NCI-H524 treated with DMSO at 0.1 percent for 48 hours (cell line): ENCODE data around the gene SUGT1.
A peak's percentile ranks its signal among the peaks of the same experiment; 100 is the strongest.
"Not testable (repeated sequence)": the region's sequence is repeated elsewhere in the genome, so short reads cannot be mapped to it uniquely, and the experiment has no call there.

ENCODE experiments used
- DNase-seq: peaks from one replicate; lab custom pipeline; 2025; lab: John Stamatoyannopoulos, UW

Gene SUGT1

DNA sequence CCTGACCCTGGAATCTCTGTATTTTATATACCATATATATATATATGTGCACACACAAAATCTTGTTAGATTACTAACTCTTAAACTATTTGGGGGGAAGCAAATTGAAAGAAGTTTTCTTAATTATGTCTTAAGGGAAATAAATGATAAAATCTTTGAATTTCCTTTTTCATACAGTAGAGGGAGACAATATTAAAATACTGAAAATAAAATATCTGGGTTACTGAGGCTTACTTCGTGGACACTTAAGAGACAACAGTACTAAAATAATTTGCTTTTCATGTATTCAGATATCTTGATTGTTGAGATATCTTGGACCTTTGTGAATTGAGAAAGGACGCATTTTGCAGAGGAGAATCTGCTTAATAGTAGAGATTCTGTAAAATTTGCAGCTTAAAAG lies 17.0 kb downstream of the SUGT1 start:
- DNase-seq, result no peak

DNA sequence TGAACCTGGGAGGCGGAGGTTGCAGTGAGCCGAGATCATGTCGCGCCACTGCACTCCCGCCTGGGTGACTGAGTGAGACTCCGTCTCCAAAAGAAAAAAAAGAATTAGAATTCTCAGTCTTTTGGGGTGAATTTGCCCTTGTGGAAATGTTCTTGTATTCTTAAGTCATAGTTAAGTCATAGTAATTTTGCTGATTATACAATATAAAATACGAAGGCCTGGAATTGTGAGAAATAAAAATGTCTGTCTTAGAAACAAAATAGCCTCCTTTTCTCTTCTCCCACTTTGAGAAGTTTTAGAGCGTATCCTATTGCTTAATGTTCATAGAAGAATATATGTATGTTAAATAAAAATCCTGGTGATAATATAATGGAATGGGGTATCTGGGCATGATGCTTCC lies 18.1 kb downstream of the SUGT1 start:
- DNase-seq, result no peak

DNA sequence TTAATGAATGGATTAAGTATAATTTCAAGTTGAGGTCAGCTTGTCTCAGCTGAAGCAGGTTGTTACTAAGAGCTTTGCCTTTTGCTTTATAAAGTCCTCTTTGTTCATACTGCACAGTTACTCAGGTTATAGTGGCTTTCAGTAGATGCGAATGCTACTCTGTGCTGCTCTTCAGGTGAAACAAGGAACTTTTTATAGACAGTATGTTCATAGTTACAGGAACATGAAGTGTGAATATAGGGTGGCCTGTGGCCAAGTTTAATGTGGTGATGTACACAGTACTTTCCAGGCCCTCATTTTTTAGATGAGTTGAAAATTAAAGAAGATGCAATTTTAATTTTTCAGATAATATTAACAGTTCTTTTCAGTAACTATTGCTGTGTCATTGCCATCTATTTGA lies 20.8 kb downstream of the SUGT1 start:
- no peak for DNase-seq

DNA sequence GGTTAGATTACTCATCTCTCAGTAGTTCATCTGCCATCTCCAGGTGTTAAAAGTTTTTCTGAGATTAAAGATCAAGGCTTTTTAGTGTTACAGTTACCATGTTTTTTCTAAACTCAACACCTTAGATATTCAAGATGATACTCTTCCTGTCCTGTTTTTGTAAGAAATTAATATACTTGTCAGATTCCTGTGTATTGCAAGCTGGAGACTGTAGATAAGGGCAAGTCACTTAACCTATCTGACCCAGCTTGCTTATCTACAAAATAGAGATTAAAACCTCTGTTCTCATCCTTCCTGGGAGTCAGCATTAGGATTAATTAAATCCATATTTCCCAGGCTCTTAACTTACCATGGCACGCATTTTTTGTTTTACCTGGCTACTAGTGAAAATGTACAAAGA lies 25.2 kb downstream of the SUGT1 start:
- no peak for DNase-seq

DNA sequence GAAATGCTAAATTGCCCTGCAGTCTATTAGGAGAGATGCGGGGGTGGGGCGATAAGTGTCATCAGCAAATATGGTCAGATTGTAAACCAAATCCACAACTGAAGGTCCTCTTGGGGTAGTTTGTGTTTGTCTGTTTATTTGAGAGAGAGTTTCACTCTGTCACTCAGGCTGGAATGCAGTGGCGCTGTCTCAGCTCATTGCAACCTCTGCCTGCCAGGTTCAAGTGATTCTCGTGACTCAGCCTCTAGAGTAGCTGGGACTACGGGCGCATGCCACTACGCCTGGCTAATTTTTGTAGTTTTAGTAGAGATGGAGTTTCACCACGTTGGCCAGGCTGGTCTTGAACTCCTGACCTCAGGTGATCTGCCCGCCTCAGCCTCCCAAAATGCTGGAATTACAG lies 33.2 kb downstream of the SUGT1 start:
- not testable (repeated sequence) for DNase-seq

DNA sequence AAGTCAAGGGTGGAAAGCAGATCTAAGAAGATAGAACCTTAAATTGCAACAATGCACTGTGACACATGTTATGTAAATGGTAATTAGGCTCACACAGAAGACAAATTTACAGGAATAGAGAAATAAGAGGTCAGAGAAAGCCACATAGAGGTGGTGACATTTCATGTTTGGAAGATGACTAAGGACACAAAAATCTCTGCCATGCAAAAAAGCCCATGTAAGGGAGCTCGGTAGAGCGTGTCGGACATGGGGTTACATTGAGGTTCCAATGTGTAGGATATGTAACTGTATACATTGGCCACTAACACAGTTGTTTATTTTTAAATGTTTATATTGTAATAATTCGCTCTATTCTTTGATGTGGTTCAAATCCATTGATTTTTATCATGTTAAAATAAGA lies 33.7 kb downstream of the SUGT1 start:
- DNase-seq, result no peak

DNA sequence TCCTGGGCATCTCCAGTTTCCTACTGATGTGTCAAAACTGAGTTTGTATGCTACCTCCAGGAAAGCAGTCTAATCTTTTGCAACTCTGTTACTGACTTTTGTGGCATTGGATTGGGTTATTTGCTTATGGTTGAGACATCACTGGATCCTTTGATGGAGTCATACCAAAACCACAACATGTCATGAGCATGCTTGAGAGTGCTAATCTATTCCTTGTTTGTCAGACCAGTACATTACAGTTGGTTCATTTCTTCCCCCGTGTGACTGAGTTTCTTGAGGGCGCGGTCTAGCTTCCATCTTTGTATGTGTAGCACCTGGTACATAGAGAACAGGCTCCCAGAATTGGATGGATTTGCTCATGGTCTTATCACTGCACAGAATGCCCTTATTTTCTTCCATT lies 43.2 kb downstream of the SUGT1 start:
- DNase-seq, result no peak

DNA sequence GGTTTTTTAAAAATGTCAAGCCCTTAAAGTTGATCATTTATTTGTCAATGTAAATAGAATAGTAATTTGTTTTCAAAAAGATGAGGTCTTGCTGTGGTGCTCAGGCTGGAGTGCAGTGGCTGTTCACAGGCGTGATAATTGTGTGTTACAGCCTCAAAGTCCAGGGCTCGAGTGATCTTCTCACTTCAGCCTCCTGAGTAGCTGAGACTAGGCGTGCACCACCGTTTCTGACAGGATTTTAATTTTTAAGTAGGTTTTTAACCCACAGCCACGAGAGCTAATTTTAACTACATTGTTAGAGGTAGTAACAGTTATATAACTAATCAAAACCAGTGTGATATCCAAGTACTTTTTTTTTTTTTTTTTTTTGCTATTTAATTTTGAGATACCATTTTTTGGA lies 43.9 kb downstream of the SUGT1 start:
- DNase-seq, result no peak

DNA sequence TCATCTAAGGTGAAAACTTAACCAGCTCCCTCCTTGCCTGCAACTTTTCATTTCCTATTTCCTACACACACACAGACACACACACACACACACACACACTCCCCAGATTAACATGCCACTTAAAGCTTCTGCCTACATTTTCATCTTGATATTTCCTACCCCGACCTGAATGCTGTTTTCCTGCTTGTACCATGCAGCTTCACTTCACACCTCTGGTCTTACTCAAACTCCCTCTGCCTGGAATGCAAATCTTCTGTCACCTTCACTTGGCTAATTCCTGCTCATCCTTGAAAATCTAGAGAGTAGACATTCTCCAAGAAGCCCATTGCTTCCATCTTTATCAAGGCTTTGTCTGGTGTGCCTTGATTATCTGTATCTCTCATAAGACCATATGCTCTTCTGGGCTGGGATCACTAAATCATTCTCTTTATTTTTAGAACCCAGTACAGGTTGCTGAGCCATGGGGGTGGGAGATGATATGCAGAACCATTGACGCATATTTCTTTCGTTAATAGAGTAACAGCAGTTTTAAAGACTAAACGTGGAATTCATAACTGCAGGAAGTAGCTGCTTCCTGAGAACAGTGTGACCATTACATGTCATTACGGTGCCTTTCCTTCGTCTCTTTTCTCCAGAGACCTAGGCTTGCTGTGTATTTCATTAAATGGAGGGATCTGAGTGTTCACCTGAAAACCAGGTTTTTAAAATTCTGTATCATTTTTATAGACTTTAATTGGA lies 49.3 kb downstream of the SUGT1 start:
- no peak for DNase-seq

DNA sequence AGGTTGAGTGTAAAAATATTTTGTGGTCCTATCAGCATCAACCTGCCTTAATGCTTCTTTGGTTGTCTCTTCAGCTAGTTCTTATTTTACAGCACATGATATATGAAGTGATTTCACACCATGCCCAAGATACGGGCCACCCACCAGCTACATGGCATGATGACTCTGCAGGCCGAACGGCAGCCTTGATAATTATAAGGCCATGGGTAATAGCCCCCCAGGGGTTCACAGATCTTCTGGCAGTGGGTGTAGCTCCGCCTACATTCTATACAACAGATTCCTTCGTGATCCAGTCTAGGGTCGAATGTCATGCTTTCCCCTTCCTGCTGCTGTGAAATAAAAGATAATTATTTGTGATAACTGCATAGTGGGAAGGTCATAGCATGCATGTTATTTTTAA lies 50.8 kb downstream of the SUGT1 start:
- DNase-seq, result no peak

DNA sequence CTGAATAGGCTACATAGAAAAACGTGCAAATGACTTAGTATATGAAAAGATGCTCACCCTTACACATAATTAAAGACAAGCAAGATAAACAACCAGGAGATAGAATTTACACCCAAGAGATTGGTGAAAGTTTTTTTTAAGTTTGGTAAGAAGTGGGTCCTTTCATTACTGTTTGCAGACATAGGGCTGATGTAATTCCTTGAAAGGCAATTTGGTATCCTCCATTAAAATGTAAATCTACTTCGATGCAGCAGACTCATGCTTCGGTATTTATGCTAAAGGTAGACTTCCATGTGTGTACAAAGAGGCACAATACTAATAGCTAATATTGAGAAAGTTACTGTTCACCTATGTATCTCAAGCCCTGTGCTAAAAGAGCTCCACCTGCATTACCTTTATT lies 53.4 kb downstream of the SUGT1 start:
- no peak for DNase-seq

DNA sequence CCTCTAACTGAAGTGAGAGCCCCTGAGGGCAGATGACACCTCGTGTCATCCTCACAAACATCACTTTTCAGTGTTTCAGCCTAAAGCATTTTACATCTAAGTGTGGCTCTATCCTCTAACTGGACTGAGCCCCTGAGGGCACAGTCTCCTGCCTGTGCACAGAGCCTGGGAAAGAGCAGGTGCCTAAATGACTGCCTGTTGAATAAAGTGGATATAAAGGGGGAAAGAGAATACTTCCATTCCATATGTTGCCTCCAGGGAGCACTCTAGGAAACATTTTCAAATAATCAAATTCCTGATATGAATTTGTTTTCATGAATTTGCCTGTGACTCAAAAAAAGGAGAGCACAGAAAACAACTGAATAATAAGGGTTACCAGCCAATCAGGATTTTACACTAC lies 54.7 kb downstream of the SUGT1 start:
- no peak for DNase-seq

DNA sequence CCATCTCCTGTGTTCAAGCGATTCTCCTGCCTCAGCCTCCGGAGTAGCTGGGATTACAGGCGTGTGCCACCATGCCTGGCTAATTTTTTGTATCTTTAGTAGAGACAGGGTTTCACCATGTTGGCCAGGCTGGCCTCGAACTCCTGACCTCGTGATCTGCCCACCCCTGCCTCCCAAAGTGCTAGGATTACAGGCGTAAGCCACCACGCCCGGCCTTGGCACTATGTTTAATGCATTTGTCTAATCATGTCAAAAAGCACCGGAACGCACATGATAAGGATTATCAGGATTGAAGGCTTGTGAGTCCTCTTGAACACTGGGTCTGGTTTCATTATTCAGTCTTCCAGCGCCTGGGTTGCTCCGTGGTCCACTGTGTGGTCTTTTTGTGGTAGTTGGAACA lies 55.6 kb downstream of the SUGT1 start:
- not testable (repeated sequence) for DNase-seq

DNA sequence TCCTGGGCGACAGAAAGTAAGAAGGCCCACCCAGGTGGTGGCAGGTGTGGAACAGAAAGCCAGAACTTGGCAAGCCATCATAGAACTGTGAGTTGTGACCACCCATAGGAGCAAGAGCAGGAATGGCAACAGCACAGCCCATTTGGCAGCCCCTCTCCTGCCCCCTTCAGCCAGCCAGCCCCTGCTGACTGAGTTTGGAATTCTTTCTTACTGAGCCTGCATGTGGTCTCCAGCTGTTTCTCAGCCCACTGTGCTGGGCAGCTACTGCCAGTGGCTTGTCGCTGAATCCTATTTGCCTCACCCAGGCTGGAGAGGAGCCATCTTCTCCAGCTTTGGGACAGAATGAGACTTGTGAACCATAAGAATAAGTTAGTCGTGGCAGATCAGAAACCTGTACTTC lies 58.6 kb downstream of the SUGT1 start:
- DNase-seq, result no peak

DNA sequence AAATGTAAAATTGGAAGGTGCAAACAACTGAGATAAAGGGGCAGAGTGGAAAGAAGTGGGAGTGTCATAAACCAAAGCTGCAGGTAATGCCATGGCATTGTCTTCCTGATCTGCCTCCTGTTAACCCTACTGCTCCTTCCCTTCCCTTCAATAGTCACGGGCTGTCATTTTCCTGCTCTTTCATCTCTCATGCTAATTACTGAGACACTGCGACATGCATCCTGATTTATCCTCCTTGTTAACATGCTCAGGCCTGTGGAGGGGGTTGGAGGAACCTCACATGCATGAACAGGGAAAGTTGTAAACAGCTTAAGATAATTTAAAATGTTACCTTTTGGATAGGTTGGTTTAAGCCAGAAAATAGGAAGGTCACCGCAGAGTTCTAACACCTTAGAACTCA lies 59.7 kb downstream of the SUGT1 start:
- DNase-seq, result no peak

DNA sequence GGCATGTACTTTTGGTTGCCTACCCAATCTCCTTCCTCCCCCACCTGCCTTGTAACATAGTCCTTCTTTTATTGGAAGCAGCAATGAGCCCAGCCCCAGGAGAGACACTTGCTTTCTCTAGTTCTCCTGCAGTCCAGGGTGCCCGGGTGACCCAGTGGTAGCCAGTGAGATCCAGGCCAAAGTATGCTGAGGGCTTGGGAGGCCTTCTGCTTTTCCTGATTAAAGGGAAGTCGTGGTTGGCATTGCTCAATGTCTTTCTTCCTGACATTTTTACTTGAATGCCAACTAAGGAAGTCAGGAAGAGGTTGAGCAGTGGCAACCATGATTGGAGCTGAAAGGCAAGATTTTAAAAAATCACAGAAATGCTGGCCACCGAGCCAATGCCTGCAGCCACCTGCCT lies 61.3 kb downstream of the SUGT1 start:
- no peak for DNase-seq

DNA sequence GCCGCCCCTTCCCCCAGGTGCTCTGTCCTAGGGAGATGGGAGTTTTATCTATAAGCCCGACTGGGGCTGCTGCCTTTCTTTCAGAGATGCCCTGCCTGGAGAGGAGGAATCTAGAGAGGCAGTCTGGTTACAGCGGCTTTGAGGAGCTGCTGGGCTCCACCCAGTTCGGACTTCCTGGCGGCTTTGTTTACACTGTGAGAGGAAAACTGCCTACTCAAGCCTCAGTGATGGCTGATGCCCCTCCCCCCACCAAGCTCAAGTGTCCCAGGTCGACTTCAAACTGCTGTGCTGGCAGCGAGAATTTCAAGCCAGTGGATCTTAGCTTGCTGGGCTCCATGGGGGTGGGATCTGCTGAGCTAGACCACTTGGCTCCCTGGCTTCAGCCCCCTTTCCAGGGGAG lies 68.3 kb downstream of the SUGT1 start:
- not testable (repeated sequence) for DNase-seq

DNA sequence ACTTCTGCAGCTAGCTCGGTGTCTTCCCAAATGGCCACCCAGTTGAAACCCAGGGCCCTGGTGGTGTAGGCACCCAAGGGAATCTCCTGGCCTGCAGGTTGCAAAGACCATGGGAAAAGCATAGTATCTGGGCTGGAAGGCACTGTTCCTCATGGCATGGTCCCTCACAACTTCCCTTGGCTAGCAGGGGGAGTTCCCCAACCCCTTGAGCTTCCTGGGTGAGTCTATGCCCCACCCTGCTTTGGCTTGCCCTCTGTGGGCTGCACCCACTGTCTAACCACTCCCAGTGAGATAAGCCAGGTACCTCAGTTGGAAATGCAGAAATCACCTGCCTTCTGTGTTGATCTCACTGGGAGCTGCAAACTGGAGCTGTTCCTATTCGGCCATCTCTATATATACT lies 68.7 kb downstream of the SUGT1 start:
- DNase-seq, result not testable (repeated sequence)

DNA sequence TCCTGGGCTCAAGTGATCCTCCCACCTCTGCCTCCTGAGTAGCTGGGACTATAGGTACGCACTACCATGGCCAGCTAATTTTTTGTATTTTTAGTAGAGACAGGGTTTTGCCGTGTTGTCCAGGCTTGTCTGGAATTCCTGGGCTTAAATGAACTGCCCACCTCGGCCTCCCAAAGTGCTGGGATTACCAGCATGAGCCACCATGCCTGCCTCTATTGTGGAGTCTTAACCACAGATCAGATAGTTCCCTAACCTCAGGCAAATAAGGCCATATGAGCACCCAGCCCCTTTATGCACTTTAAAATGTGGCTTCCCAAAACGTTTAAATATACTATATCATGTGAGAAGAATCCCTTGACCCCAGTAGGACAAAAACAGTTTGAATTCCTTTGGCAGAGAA lies 70.5 kb downstream of the SUGT1 start:
- DNase-seq, result no peak

DNA sequence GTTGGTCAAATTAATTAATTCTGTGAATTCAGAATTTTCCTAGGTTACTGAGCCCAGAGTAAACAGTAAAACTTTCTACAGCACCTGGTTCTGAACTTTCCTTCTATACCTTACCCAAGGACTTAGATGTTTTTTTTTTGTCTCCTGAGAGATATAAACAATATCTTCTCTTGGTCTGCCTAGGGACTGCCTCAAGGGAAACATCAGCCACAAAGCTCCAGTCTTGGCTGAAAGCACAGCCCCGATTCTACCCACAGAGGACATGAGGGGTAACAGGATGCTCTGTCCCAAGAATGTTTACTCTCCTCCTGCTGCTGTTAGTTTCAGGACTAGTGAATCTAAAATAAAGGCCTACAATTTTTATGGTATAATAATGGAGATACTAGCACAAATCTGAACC lies 72.7 kb downstream of the SUGT1 start:
- DNase-seq, result no peak

DNA sequence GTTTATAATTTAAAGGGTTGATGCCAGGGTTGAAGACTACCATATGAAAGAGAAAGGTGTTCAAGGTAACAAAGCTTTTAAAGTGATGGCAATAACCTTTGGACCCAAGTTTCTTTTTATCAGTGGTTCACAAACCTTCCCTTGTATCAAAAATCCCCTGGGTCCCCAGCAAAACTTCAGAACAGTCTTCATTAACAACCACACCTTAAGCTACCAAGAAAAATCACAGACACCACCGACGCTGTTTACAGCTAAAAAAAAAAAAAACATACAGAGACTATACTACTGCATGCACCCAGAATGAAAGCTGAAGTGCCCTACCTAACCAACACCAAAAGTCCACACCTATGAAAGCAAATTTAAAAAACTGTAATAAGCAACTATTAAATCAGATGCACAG lies 73.6 kb downstream of the SUGT1 start:
- DNase-seq, result no peak

DNA sequence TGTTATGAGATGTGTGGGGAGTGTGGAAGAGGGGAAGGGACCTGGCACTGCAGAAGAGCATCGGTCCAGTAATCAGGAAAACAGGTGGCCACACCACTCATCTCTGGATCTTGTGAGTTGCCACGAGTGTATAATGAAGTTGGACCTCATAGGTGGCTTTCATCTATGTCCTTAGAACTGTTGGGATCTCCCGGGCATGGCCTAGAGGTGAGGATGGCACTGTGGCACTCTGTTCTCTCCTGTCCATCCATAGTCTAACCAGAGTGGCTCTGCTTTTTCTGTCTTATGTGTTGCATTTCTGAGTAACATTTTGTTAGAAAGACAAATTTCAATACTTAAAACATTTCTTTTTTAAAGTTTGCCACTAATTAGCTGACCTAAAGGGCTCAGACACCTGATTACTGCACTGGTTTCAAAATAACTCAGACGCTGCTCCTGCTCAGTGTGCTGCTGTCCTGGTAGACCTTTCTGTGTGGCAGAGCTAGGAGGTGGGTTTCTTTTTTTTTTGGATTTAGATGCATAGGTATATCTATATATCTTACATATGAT lies 81.5 kb downstream of the SUGT1 start:
- no peak for DNase-seq

DNA sequence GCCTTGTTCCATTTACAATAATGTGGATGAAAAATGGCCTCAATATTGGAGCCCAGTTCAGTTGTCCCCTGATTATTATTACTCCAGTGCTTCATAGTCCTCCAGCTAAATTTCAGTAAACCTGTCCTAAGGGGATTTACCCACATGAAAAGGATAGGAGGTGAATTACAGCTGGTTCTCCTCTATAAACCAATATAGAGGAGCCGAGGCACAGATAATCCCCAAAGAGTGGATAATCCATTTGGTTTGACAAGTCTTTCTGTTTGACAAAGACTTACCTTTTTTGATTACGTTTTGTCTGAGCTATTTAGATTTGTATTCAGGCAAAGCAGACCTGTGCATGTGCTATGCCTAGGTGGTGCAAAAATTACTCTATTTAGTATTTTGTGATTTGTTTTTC lies 84.3 kb downstream of the SUGT1 start:
- peak; percentile 85 for DNase-seq

DNA sequence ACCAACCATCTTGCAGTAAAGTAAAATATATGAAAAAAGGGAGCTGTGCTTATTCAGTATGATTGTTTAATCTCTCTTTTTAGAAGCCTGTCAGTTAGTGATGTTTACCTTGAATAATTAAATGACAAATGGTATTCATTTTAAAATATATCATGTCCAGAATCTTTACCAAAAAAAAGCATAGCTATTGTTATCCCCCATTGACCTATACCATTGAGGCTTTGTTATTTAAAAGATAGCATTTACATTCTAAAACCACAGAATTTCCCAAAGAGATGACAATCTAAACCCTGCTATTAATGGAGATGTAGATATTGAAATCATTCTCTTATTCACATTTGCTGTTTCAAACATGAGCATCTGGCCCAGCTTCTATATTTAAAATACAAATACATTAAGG lies 84.8 kb downstream of the SUGT1 start:
- no peak for DNase-seq
